ENCODE data around the gene MAP3K15. TPM values are rescaled to one million over a fixed set of nuclear protein-coding genes. Genes with fewer than 3 reads are reported as not detected.

Gene MAP3K15
- total RNA-seq, 1 donor from 2014 or later = 0.37 TPM

DNA sequence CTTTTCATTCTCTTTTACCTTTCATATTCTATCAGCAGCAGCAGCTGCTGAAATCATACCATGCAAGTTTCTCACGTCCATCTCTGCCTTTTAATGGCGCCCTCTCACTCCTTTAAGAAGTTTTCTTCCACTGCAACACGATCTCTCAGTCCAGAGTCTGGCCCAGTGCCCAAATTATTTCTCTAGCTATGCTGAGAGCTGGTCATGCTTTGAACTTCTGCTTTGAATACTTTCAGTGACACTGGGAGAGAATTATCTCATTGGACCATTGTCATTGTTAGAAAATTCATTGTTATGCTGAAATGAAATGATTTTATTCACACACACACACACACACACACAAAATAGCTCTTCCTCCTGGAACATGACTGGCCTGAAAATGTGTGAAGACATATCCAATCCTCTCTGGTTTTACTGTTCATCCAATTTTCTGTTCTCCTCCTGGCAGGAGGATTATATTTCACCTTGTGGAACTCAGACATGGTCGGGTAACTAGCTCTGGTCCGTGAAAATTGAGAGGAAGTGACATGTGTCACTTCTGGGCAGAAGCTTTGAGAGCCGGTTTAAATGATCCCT is 172.9 kb downstream of the MAP3K15 start:
- no peaks in the 10 kb centered on the region for H3K27me3 Mint-ChIP-seq
- no peaks in the 10 kb centered on the region for H3K9me3 Mint-ChIP-seq

DNA sequence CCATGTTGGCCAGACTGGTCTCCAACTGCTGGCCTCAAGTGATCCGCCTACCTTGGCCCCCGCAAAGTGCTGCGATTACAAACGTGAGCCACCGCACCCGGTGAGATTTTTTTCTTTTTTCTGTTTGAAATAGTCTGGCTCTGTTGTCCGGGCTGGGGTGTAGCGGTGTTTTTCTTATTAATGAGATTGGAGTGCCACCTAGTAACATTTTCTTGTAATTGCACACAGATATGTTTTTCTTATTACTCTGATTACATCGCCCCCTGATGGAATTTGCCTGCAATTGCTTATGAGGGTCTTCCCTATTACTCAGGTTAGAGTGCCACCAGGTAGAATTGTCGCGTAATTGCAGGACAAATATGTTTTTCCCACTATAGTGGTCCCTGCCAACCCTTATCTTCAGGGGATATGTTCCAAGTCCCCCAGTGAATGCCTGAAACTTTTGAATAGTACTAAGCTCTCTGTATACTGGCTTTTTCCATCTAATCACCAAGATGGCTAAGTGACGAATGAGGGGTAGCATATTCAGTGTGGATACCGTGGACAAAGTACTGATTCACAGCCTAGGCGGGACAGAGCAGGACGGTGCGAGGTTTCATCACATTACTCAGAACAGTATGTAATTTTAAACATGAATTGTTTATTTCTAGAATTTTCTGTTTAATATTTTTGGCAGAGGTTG is 180.2 kb downstream of the MAP3K15 start:
- intact Hi-C loops (cut with micrococcal nuclease) = loop anchor here (1.0 to 10.0 kb wide), 2 partner anchors 660 to 944 kb away; partner anchors contain the start of gene RS1
- peak; percentile 70 for DNase-seq
- Mint-ChIP-seq H3K9me3 (no peaks in the 10 kb centered on the region), H3K4me1 (no peaks in the 10 kb centered on the region), H3K27me3 (no peaks in the 10 kb centered on the region), H3K4me3 (no peak overlapping the region), H3K27ac (no peak overlapping the region), H3K36me3 (ENCODE audit: low read depth) (no peaks in the 10 kb centered on the region)

More for the DNA sequence above, 172.9 kb downstream of the MAP3K15 start:
- H3K36me3 Mint-ChIP-seq (ENCODE audit: low read depth) = no peaks in the 10 kb centered on the region
- peaks cover 4% of the 10 kb centered on the region for H3K4me1 Mint-ChIP-seq
- intact Hi-C loops (cut with micrococcal nuclease) = loop anchor here (5.0 to 10.0 kb wide), 2 partner anchors 652 to 1605 kb away; partner anchors contain the start of genes BCLAF3 and SCML1
- no peak overlapping the region for H3K4me3 Mint-ChIP-seq
- H3K27ac Mint-ChIP-seq = no peak overlapping the region
- no peak for DNase-seq

DNA sequence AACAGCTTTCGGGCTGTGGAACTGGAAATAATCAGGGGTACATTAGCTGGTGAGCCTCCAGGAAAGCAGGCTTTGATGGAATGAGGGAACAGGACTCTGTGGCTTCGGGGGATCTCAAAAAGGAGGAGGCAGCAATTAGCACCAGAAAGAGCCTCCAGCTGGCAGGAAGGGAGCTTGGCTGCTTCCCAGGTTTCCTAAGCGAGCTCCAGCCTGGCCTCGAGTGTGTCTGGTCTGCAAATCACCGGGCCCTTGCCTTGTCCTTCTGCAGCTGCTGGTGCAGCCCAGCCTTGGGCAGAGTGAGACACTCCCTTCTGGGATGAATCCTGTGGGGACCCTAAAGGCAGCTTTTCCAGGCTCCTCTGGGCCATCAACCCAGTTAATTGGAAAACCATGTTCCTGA is 182.3 kb downstream of the MAP3K15 start:
- H3K36me3 Mint-ChIP-seq (ENCODE audit: low read depth) = no peaks in the 10 kb centered on the region
- H3K4me3 Mint-ChIP-seq = no peak overlapping the region
- H3K9me3 Mint-ChIP-seq = no peaks in the 10 kb centered on the region
- H3K4me1 Mint-ChIP-seq = no peaks in the 10 kb centered on the region
- H3K27ac Mint-ChIP-seq = no peak overlapping the region
- no peaks in the 10 kb centered on the region for H3K27me3 Mint-ChIP-seq
- DNase-seq = no peak
- intact Hi-C loops (cut with micrococcal nuclease) = loop anchor here (10.0 kb wide), 1 partner anchor 658 kb away; the partner anchor contains the start of gene RS1

DNA sequence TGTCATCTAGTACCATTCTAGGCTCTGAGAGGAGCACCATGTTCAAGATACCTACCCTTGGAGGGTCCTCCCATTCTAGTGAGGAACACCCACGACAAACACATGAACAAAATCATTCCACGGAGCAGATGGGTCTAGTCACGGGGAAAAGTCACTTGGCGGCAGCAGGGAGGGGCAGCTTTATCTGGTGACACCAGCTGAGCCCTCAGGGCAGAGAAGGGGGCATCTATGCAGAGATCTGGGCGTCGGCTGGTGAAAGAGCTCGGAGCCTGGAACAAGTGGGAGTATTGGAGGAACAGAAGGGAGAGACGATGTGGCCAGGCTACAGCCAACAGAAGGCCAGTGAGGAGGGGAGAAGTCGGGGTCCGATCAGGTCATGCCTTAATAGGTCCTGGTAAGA is 183.5 kb downstream of the MAP3K15 start:
- H3K4me3 Mint-ChIP-seq = no peak overlapping the region
- intact Hi-C loops (cut with micrococcal nuclease) = loop anchor here (10.0 kb wide), 1 partner anchor 657 kb away; the partner anchor contains the start of gene RS1
- H3K36me3 Mint-ChIP-seq (ENCODE audit: low read depth) = no peaks in the 10 kb centered on the region
- H3K27ac Mint-ChIP-seq = no peak overlapping the region
- H3K9me3 Mint-ChIP-seq = no peaks in the 10 kb centered on the region
- no peaks in the 10 kb centered on the region for H3K4me1 Mint-ChIP-seq
- no peaks in the 10 kb centered on the region for H3K27me3 Mint-ChIP-seq
- no peak for DNase-seq

DNA sequence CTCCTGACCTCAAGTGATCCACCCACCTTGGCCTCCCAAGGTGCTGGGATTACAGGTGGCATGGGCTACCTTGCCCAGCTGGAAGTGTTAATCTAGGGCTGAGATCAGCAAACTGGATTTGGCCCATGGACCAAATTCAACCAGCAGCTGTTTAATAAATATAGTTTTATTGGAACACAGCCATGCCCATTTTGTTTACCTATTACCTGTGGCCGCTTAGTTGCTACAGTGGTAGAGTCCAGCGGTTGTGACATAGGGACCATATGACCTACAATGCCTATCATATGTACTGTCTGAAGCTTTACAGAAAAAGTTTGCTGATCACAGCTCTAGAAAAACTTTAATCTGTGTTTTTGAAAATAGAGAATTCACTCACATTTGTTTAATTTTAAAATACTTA is 188.7 kb downstream of the MAP3K15 start:
- intact Hi-C loops (cut with micrococcal nuclease) = no loop called here
- no peak for DNase-seq
- H3K27ac Mint-ChIP-seq = no peak overlapping the region
- no peak overlapping the region for H3K4me3 Mint-ChIP-seq
- no peaks in the 10 kb centered on the region for H3K4me1 Mint-ChIP-seq
- H3K9me3 Mint-ChIP-seq = no peaks in the 10 kb centered on the region
- peaks cover under 1% of the 10 kb centered on the region for H3K27me3 Mint-ChIP-seq
- no peaks in the 10 kb centered on the region for H3K36me3 Mint-ChIP-seq (ENCODE audit: low read depth)

Other genes starting within 250 kb of the MAP3K15 start
- gene PDHA1, start 171.6 kb downstream of the MAP3K15 start, total RNA-seq = 207 and 222 TPM in 2 replicates

Measured in activated CD4-positive, alpha-beta T cell treated with anti-CD3 and anti-CD28 coated beads, Interleukin-2, amount 10 ng/mL, durations not matched to agents 24 days and 14 days (primary cell).